ENCODE results near the gene ADAMTS5. TPM values are rescaled to one million over a fixed set of nuclear protein-coding genes. Genes with fewer than 3 reads are reported as not detected.

The ADAMTS5 gene
- total RNA-seq, 1 donor from 2014 or later = not detected

DNA sequence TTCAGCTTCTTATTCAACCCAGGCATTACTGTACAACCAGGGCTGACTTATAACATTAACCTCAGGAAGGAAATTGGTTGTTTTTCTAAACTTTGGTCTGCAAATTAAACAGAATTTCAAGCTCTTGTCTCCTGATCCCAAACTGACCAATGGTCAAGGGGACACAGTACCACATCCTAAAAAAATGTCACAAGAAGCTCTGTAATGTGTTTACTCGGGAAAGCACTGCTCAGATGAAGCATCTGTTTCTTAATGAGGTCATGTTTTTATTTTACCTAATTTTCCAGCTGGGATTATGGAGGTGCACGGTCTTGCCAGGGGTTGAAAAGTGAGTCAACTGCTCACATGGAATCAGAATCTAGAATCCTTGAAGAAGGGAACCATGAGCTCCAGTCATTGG, 18.7 kb downstream of the ADAMTS5 start:
- DNase-seq (ENCODE audit: low read depth, low spot score) = no peak

DNA sequence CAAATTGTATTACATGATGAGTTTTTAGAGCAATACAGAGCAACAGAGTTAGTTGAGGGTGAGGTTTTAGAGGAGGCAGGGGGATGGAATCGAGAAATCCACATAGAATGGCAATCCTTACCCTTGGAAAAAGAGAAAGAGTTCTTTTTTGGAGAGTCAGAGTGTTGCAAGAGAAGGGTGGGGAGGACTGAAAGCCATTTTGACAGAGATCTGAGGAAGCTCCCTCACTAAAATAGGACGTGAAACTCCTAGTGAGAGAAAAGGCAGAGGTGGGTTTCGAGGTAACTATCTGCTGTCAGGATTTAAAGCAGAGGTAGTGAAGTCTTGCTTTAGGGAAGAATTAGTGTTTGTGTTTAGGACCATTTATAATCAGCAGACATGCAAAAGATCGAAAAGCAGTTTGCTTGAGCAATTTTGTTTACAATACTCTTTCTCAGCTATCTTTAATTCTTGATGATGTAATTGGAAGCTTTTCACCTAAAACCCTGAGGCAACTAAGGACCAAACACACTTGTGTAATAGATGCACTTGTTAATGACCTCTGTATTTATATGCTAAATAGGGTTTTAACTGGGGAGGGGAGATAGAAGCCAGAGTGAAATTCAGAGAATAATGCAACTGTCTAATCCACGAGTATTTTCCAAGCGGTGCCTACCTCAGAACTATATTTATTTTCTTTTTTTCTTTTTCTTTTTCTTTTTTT, 20.0 kb downstream of the ADAMTS5 start:
- no peak for DNase-seq (ENCODE audit: low read depth, low spot score)

DNA sequence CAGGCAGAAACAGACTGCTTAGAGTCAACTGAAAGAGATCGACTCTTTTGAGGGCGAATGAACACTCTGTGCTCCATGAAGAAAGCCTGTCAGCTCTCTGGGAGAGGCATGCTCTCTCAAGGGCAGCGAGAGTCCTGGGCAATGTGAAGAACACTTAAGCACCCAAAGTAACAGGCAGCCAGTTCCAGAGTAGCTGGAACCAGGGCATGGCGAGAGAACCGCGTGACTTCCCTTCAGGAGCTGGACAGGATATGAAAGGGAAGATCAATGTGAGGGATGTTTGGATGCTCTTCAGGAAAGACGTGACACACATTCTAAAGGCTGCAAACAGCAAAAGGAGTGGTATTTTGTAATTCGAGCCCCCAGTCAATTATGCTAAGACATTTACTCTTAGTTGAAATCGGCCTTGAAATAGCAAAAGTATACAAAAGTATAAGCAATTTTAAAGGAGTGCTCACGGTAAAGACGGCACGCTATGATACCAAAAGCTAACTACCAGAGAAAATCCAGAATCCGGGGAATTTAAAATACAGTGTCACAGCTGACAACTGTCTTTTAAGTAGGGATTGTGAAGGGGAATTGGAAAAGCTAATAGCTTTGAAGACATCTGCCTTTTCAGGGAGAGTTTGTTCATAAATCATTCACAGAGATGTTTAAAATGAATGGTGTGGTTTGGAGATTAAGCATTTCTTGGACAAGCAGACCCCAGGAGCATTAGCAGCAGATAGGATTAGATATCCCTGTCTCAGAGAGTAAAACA, 20.8 kb downstream of the ADAMTS5 start:
- no peak for DNase-seq (ENCODE audit: low read depth, low spot score)

DNA sequence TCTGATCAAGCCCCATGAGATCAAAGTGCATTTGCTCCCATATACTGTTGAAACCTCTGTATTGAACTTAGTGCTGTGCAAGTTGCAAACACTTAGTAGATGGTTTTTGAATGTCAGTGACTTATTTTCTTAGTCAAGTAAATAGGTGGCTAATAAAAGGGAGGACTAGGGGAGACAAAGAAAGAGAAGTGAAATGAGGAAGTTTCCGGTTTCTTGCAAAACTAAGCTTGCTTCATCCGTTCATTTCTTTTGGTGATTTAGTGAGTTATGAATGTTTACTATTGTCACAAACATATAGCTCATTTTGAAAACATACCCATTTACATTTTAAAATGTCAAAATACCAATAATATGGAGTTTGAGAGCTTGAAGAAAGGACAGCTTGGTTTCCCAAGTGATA, 23.0 kb downstream of the ADAMTS5 start:
- DNase-seq (ENCODE audit: low read depth, low spot score) = no peak

DNA sequence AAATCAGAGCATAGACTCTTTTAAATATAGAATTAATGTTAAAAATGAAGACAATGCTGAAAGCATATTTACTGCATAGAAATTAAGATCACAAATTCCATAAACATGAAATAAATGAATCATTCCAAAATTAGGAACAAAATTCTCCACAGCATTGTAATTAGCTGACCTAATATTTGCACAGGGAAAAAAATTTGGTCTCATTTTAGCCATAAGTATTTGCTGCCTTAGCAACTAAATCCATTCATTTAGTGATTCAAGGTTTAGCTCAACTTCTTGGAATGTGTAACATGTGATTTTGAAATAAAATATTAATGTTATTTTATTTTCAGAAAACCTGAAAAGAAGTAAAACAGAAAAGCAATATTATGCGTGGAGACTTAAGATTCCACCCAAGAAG, 25.5 kb downstream of the ADAMTS5 start:
- no peak for DNase-seq (ENCODE audit: low read depth, low spot score)

DNA sequence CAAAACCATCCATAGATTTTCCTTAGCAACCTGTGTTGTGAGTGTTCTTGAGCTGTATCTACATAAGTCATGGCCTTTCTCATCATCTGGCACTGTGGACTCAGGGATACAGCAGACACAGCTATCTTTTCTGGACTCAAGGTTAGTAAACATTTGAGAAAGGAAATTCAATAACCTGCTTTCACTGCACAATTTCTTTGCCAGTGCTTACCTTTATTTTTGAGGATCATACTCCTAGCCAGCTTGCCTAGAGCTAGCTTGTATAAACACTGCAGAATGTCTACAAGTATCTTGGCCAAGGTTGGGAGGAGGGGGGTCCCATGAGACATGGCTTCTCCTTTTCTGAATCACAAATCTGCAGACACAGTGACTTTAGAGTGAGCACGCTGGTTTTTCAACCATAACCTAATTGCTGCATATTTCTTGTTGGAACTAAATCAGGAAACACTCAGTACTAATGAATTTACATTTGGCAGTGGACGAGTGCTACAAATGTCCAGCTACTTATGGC, 27.2 kb downstream of the ADAMTS5 start:
- DNase-seq (ENCODE audit: low read depth, low spot score) = no peak

DNA sequence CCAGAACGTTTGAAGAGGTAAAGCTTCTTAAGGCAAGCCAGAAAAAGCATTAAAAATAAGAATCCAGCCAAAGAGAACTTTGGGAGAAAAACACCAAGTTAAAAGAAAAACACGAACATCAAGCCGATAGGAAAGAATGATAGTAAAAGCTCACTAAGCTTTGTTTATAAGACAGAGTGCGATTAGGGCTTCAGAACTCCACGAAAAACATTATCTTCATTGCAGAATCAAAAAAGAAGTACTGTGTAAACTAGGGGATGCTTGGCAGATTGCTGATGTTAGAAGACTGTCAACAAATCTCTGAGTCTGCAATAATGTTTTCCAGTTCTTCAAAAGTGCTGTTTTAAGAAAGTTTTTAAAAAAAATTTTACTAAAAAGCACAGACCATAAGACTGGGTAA, 30.2 kb downstream of the ADAMTS5 start:
- no peak for DNase-seq (ENCODE audit: low read depth, low spot score)

DNA sequence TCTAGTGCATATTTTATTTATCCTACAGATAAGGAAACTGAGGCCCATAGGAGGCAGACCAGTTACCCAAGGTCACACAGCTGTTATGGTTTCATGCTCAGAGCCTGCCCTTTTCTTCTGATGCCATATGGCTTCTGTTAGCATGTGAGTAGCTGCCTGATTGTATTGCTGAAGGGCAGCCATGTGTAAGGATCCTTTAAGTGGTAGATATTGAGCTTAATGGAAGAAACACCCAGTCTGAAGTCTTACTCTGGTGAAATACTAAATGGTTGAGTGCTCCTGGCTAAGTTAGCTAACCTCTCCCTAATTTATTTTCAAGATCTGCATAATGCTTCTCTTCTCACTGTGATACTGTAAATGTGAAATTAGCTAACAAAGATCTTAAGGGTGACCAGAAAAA, 30.9 kb downstream of the ADAMTS5 start:
- no peak for DNase-seq (ENCODE audit: low read depth, low spot score)

DNA sequence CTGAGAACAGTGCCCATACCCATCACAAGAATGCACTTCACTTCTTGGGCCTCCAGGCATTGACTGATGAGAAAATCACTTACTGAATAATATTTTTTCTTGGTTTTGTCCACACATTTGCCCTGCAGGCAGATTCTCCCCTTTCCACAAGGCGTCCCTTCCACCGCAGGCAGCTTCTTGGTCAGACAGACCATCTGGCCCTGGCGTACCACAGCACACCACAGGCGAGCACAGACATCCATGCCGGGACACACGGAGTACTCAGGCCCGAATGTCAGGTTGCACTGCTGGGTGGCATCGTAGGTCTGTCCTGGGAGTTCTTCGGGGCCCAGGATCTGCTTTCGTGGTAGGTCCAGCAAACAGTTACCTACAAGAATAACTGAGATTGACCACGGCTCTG, 32.5 kb downstream of the ADAMTS5 start:
- DNase-seq (ENCODE audit: low read depth, low spot score) = no peak

DNA sequence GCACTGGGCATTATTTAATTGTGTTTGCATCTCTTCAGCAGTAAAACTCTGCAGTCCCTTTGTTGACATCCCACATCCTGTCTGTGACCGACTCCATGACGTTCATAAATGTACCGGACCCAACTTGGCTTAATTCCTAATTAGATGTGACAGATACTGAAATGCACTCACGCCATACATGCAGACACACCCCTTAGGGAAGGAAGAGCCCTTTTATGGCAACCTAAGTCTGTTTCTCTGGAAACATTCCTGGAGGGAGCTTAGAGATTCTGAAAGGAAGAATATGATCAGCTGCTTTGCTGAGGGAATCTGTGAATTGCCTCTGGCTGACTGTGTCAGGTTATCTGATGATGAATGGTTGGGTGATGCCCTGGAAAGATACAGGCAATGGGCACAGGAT, 33.4 kb downstream of the ADAMTS5 start:
- DNase-seq (ENCODE audit: low read depth, low spot score) = no peak

DNA sequence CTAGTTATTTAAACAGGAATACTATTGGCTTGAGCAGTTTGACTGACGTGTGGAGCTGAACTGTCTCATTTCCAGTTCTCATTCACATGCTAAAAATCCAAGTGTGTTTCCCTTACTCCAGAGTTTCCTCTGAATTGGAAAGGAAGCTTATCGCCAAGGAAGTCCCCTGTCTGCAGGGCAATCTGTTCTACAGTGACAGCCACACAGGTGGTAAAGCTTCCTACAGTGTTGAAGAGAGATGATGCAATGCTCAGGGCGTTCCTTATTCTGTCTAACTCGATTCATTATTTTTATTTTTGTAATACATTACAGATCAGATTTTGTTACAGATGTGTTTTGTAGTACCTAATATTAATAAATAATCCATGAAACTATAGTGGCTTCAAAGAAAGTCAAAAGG, 41.3 kb downstream of the ADAMTS5 start:
- DNase-seq (ENCODE audit: low read depth, low spot score) = no peak

DNA sequence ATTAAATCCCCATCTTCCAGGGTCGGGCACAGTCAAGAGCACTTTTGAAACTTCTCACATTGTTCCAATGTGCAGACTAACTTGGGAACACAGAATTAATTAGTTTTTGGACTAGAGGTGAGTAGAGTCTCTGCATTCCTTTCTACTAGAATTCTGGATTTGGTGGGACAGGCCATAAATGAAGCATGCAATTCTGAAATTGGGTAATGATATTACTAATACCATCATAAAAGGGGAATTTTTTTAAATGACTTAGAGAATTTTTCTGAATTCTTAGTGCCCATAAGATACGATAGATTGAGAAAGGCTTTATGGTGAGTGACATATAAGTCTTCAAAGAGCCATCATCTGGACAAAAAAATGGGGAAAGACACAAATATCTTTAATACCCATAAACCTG, 41.8 kb downstream of the ADAMTS5 start:
- no peak for DNase-seq (ENCODE audit: low read depth, low spot score)

DNA sequence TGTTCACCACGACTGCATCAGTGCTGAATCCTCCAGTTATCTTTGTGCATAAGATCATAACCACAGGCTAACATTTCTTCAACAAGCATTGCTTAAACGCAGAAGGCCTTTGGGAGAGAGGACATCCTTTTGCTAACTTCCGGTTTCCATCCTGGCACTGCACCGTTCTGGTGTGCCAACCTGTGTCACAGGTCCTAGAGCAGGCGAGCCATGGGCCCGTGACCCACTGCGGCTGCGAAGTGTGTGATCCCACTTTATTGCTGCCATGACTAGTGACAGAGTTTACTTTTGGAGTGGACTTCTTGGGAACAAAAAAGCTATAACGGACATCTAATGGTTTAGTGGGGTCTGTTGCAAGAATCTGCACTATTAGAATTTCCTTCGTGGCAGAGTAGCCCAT, 42.9 kb downstream of the ADAMTS5 start:
- DNase-seq (ENCODE audit: low read depth, low spot score) = no peak

DNA sequence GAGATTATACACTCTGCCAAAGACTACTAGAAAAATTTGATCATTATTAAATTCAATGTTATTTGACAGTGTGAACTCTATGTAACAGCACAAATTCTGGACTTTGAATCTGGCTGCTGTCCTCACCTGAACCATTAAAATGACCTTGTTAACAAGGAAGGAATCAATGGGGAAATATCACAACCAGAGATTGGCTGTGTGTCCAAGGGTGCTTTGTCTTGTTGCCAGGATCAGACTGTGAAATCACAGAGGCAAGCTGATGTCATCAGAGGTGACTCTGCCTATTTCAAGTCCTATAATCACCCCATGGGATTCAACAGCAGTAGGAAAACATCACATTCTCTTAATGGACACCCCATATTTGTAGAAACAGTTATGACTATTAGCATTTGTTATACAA, 46.8 kb downstream of the ADAMTS5 start:
- no peak for DNase-seq (ENCODE audit: low read depth, low spot score)

DNA sequence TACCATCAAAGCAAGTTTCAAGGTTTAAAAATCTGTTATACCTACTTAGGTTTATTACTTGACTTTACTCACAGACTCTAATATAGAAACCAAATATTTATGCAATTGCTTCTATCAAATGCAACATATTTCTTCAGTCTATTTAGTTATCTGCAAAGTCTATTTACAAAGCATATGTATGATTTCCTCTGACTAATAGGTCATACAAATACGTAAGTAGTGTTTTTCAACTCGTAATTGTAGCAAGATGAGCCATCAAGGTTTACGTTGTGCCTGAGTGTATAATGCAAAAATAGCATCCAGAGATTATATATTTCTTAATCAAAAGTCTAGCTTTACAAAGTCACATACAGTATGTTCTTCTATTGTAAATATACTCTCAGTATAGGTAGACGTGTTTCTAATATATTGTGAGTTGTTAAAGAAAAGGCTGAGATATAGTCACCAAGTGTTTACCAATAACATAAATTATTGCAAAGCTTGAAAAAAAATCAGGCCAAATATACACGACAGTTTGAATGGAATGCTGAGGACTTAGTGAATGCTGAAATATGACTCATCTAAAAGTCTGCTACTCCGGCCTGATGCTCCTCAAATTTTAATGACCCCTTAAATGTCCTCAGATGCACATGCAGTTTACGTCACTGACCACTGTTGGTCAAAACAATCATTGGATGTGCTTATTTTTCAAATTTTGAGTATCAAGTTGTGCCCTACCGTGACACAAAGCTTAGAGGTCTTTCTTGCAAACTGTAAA, 48.4 kb downstream of the ADAMTS5 start:
- no peak for DNase-seq (ENCODE audit: low read depth, low spot score)

DNA sequence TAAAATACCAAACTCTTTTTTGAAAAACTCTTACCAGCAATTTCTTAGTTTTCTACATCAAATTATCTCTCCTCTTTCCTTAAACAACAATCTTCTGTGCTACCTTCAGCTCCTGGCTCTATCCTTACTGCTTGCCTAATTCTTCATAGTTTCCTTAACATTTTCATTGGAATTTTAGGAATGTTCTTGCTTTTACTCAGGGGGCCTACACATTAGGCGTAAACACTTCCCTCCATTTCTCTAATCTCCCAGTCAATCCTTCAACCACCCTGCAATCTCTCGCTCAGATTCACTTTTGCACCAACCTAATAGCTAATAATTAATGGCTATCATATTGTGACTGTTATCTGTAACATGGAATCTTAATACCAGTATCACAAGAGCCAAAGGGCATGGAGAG, 50.1 kb downstream of the ADAMTS5 start:
- DNase-seq (ENCODE audit: low read depth, low spot score) = no peak

DNA sequence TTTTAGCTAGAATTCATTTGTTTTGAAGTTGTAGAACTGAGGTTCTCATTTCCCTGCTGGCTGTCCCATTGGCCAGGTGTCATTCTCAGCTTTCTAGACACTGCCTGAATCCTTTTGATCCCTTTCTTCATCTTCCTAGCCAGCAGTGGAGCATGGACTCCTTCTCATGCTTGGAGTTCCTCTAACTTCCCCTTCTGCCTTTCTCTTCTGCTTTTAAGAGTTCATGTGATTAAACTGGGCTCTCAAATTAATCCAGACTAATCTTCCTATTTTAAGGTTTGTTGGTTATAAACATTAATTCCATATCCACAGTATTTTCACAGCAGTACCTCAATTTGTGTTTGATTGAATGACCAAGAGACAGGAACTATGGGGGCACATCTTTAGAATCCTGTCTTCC, 52.3 kb downstream of the ADAMTS5 start:
- no peak for DNase-seq (ENCODE audit: low read depth, low spot score)

DNA sequence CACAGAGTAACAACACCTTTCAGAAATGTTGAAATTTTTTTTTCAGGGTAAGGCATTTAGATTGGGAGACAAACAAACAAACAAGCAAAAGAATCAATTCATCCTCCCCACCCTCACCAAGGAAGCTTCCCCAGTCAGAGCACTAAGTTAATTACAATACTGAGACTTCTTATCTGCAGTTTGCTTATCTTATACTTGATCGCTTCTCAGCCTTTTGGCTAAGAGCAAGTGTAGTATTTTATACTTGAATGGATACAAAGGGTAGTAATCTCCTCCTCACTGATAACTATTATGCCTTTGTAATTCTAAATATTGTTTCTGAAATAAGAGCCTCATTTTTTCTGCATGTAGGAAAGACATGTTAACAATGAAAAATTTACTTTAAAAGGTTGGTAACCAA, 54.4 kb downstream of the ADAMTS5 start:
- no peak for DNase-seq (ENCODE audit: low read depth, low spot score)

DNA sequence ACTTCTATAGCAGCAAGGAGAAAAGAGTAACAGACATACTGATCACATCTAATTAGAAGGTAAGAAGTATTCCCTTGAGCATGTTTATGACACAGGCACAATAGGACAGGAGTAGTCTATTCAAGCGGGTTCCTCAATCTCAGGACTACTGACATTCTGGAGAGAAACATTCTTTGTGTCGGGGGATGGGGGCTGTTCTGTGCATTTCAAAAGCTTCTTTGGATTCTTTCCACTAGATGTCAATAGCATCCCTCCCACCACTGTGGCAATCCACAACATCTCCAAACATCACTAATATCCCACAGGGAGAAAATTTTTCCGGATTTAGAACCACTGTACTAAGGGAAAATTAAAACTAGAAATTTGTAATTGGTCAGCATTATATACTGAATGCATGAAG, 56.9 kb downstream of the ADAMTS5 start:
- no peak for DNase-seq (ENCODE audit: low read depth, low spot score)

DNA sequence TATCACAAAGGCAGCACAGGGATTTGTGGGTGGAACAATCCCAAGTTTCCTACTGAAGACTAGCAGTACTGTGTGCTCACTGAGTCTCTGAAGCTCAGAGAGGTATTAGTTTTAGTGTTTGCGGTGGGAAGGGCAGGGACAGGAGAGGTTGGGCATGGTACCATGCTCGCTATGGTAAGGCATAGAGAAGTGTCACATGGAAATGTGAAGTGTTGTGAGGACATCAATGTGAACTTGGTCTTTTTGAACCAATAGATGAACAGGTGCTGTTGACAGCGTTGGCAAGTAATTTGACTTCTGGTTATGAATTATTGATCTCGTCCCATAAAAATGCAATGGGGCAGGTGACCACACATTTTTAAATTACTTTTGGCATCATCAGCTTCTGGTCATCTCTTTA, 65.9 kb downstream of the ADAMTS5 start:
- no peak for DNase-seq (ENCODE audit: low read depth, low spot score)

DNA sequence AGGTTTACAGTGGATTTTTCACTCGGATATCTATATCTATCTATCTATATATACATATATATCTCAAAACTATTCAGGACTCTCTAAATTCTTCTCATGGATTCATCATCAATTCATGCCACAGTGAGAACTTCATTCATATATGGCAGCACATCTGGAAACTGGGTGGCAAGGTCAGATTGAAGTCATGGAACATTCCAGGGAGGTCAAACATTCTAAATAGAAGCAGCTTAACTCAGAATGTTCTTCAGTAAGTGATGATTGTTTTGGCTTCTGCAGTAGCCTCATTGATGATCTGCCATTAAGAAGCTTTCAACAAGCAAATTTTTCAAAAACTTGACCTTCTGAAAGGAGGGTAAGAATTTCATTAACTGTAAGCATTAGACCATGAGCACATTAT, 74.7 kb downstream of the ADAMTS5 start:
- no peak for DNase-seq (ENCODE audit: low read depth, low spot score)

DNA sequence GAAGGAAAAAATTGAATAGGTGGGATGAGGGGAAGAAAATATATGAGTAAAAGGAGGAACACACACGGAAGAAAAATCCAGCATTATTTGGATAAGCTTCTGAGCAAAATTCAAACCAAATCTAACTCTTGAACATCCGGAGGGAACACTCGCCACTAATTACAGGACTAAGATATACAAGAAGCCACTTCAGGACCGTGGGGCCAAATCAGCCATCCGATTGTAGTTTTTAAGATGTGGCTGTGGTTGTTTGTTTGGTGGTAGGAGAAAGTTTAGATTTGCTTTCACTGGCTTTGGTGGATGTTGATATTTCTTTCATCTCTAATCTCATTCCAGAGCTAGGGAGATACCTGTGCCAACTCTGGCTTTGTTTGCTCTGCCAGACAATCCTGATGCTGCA, 78.0 kb downstream of the ADAMTS5 start:
- DNase-seq (ENCODE audit: low read depth, low spot score) = no peak
